ENCODE results near the gene NT5C.
A peak's percentile ranks its signal among the peaks of the same experiment; 100 is the strongest.
"Not testable (repeated sequence)": the region's sequence is repeated elsewhere in the genome, so short reads cannot be mapped to it uniquely, and the experiment has no call there.

The NT5C gene

GRCh38 chr17:75135946-75136345 is 4.4 kb upstream of the NT5C start:
- Histone ChIP-seq H3K4ac (ENCODE audit: low read depth, low read length) (no peak overlapping the region), H3K18ac (ENCODE audit: low read length) (no peak overlapping the region), H4K12ac (ENCODE audit: low read depth, low read length) (no peak overlapping the region), H3K14ac (ENCODE audit: low read length) (no peak overlapping the region), H3K9me3 (ENCODE audit: insufficient read depth, low read depth, low read length) (no peaks in the 10 kb centered on the region), H4K8ac (ENCODE audit: low read depth, low read length) (no peak overlapping the region), H3K27ac (ENCODE audit: low read depth, low read length) (no peak overlapping the region), H3K4me3 (ENCODE audit: low read depth, low read length) (no peak overlapping the region), H2BK5ac (ENCODE audit: low read depth, low read length, poor library complexity) (no peak overlapping the region), H3K4me2 (ENCODE audit: low read length) (no peak overlapping the region), H4K91ac (ENCODE audit: low read depth, low read length) (no peak overlapping the region), H2AFZ (ENCODE audit: insufficient read depth, low read length, poor library complexity) (no peak overlapping the region), H2AK5ac (ENCODE audit: low read length) (no peak overlapping the region), H3K4me1 (ENCODE audit: control insufficient read depth in 1 of 2, insufficient read depth in 2 of 2, low read length in 2 of 2) (peaks cover 0 to 2% of the 10 kb centered on the region in 2 experiments), H3K9ac (ENCODE audit: low read length) (no peak overlapping the region), H3K23ac (ENCODE audit: low read length) (no peak overlapping the region), H2BK12ac (ENCODE audit: low read length) (no peak overlapping the region), H3K27me3 (ENCODE audit: insufficient read depth, low read length) (no peaks in the 10 kb centered on the region), H3K79me2 (ENCODE audit: control insufficient read depth, insufficient read depth, low read length, poor library complexity) (peaks cover 8% of the 10 kb centered on the region), H3K79me1 (ENCODE audit: low read length) (peaks cover 10% of the 10 kb centered on the region), H2BK120ac (ENCODE audit: insufficient read depth, low read length, poor library complexity) (no peak overlapping the region), H3K36me3 (ENCODE audit: control insufficient read depth in 1 of 2, insufficient read depth in 2 of 2, low read length in 2 of 2) (peaks cover 31 to 32% of the 10 kb centered on the region in 2 experiments)
- no CpG with 5 or more reads among the region's 8 CpGs for WGBS (ENCODE audit: extremely low coverage, insufficient coverage, insufficient read length)
- no peak for DNase-seq

- WGBS (ENCODE audit: extremely low coverage, insufficient coverage, insufficient read length), result no CpG with 5 or more reads among the region's 5 CpGs
- Histone ChIP-seq H2AFZ (ENCODE audit: insufficient read depth, low read length, poor library complexity) (no peak overlapping the region), H2BK120ac (ENCODE audit: insufficient read depth, low read length, poor library complexity) (no peak overlapping the region)
Measured at GRCh38 chr17:75135452-75135851, 3.9 kb upstream of the NT5C start.

GRCh38 chr17:75133607-75134347 is 2.2 kb upstream of the NT5C start:
- Histone ChIP-seq H3K27ac (ENCODE audit: low read depth, low read length) (peak overlapping the region; percentile 3), H3K79me1 (ENCODE audit: low read length) (peaks cover 11% of the 10 kb centered on the region), H3K36me3 (ENCODE audit: control insufficient read depth in 1 of 2, insufficient read depth in 2 of 2, low read length in 2 of 2) (peaks cover 29 to 36% of the 10 kb centered on the region in 2 experiments)
- not testable (repeated sequence) for H4K12ac ChIP-seq (ENCODE audit: low read depth, low read length); H3K4me2 ChIP-seq (ENCODE audit: low read length); H2BK5ac ChIP-seq (ENCODE audit: low read depth, low read length, poor library complexity); H4K91ac ChIP-seq (ENCODE audit: low read depth, low read length); H3K79me2 ChIP-seq (ENCODE audit: control insufficient read depth, insufficient read depth, low read length, poor library complexity); H2BK120ac ChIP-seq (ENCODE audit: insufficient read depth, low read length, poor library complexity); H3K18ac ChIP-seq (ENCODE audit: low read length); H3K9ac ChIP-seq (ENCODE audit: low read length); H3K23ac ChIP-seq (ENCODE audit: low read length); H3K14ac ChIP-seq (ENCODE audit: low read length); H2BK12ac ChIP-seq (ENCODE audit: low read length); H3K4ac ChIP-seq (ENCODE audit: low read depth, low read length); H2AK5ac ChIP-seq (ENCODE audit: low read length); H3K9me3 ChIP-seq (ENCODE audit: insufficient read depth, low read depth, low read length); H3K4me1 ChIP-seq (ENCODE audit: control insufficient read depth in 1 of 2, insufficient read depth in 2 of 2, low read length in 2 of 2); H3K27me3 ChIP-seq (ENCODE audit: insufficient read depth, low read length); H3K4me3 ChIP-seq (ENCODE audit: low read depth, low read length); H4K8ac ChIP-seq (ENCODE audit: low read depth, low read length); H2AFZ ChIP-seq (ENCODE audit: insufficient read depth, low read length, poor library complexity)
- WGBS (ENCODE audit: extremely low coverage, insufficient coverage, insufficient read length), result no CpG with 5 or more reads among the region's 14 CpGs
- peak; percentile 60 to 69 for DNase-seq

More at GRCh38 chr17:75135452-75135851, 3.9 kb upstream of the NT5C start:
- Histone ChIP-seq H3K27ac (ENCODE audit: low read depth, low read length) (no peak overlapping the region), H3K4me1 (ENCODE audit: control insufficient read depth in 1 of 2, insufficient read depth in 2 of 2, low read length in 2 of 2) (peaks cover 0 to 4% of the 10 kb centered on the region in 2 experiments), H3K79me2 (ENCODE audit: control insufficient read depth, insufficient read depth, low read length, poor library complexity) (peaks cover 9% of the 10 kb centered on the region), H4K12ac (ENCODE audit: low read depth, low read length) (no peak overlapping the region), H3K18ac (ENCODE audit: low read length) (no peak overlapping the region), H3K36me3 (ENCODE audit: control insufficient read depth in 1 of 2, insufficient read depth in 2 of 2, low read length in 2 of 2) (peaks cover 26 to 28% of the 10 kb centered on the region in 2 experiments), H3K79me1 (ENCODE audit: low read length) (peaks cover 11% of the 10 kb centered on the region), H2AK5ac (ENCODE audit: low read length) (no peak overlapping the region), H3K14ac (ENCODE audit: low read length) (no peak overlapping the region), H3K9ac (ENCODE audit: low read length) (no peak overlapping the region), H4K91ac (ENCODE audit: low read depth, low read length) (no peak overlapping the region), H4K8ac (ENCODE audit: low read depth, low read length) (no peak overlapping the region), H3K4ac (ENCODE audit: low read depth, low read length) (no peak overlapping the region), H3K9me3 (ENCODE audit: insufficient read depth, low read depth, low read length) (no peaks in the 10 kb centered on the region), H2BK12ac (ENCODE audit: low read length) (no peak overlapping the region), H3K4me2 (ENCODE audit: low read length) (no peak overlapping the region), H3K23ac (ENCODE audit: low read length) (no peak overlapping the region), H3K27me3 (ENCODE audit: insufficient read depth, low read length) (no peaks in the 10 kb centered on the region), H2BK5ac (ENCODE audit: low read depth, low read length, poor library complexity) (no peak overlapping the region), H3K4me3 (ENCODE audit: low read depth, low read length) (no peak overlapping the region)
- DNase-seq, result no peak

GRCh38 chr17:75133001-75133400 is 1.5 kb upstream of the NT5C start:
- Histone ChIP-seq H3K9ac (ENCODE audit: low read length) (no peak overlapping the region), H2AK5ac (ENCODE audit: low read length) (no peak overlapping the region), H3K14ac (ENCODE audit: low read length) (no peak overlapping the region), H4K12ac (ENCODE audit: low read depth, low read length) (no peak overlapping the region), H4K8ac (ENCODE audit: low read depth, low read length) (no peak overlapping the region), H3K9me3 (ENCODE audit: insufficient read depth, low read depth, low read length) (no peaks in the 10 kb centered on the region), H3K23ac (ENCODE audit: low read length) (no peak overlapping the region), H3K4me1 (ENCODE audit: control insufficient read depth in 1 of 2, insufficient read depth in 2 of 2, low read length in 2 of 2) (peaks cover 0 to 6% of the 10 kb centered on the region in 2 experiments), H3K27me3 (ENCODE audit: insufficient read depth, low read length) (no peaks in the 10 kb centered on the region), H3K18ac (ENCODE audit: low read length) (no peak overlapping the region), H3K4me2 (ENCODE audit: low read length) (no peak overlapping the region), H4K91ac (ENCODE audit: low read depth, low read length) (no peak overlapping the region), H3K27ac (ENCODE audit: low read depth, low read length) (no peak overlapping the region), H3K79me1 (ENCODE audit: low read length) (peaks cover 11% of the 10 kb centered on the region), H3K4ac (ENCODE audit: low read depth, low read length) (no peak overlapping the region), H2BK5ac (ENCODE audit: low read depth, low read length, poor library complexity) (peak overlapping the region; percentile 31), H3K4me3 (ENCODE audit: low read depth, low read length) (no peak overlapping the region), H3K79me2 (ENCODE audit: control insufficient read depth, insufficient read depth, low read length, poor library complexity) (peaks cover 9% of the 10 kb centered on the region), H3K36me3 (ENCODE audit: control insufficient read depth in 1 of 2, insufficient read depth in 2 of 2, low read length in 2 of 2) (peaks cover 31 to 34% of the 10 kb centered on the region in 2 experiments), H2BK120ac (ENCODE audit: insufficient read depth, low read length, poor library complexity) (no peak overlapping the region), H2BK12ac (ENCODE audit: low read length) (no peak overlapping the region), H2AFZ (ENCODE audit: insufficient read depth, low read length, poor library complexity) (no peak overlapping the region)
- WGBS (ENCODE audit: extremely low coverage, insufficient coverage, insufficient read length), result no CpG with 5 or more reads among the region's 3 CpGs
- DNase-seq, result no peak
